GM23338 (cell line): ENCODE data around the gene GRM8. TPM values are rescaled to one million over a fixed set of nuclear protein-coding genes. Genes with fewer than 3 reads are reported as not detected.

ENCODE experiments used
- ATAC-seq: fragments of 200-7000 bp; cut with Tn5 transposase; 3 replicates; pipeline ENCODE4 v1.9.1; 2020
- DNase-seq: peaks from one replicate; pipeline ENCODE4 v3.0.0-alpha.2; 2015; ENCODE audit warnings: low spot score
- H2AFZ ChIP-seq: fragments of 200-600 bp; sonication (generic); 2 replicates; pipeline ENCODE4 v1.8.0; 2016; ENCODE audit warnings: antibody characterized with exemption, mild to moderate bottlenecking, moderate library complexity
- H3F3A ChIP-seq: fragments of 200-600 bp; sonication (generic); replicated peaks from 2 replicates; pipeline ENCODE4 v1.8.0; 2017; ENCODE audit warnings: antibody characterized with exemption, mixed run types, low read depth
- H3K27ac ChIP-seq: fragments of 200-600 bp; sonication (generic); 2 replicates; pipeline ENCODE4 v1.6.1; 2016; ENCODE audit warnings: low read depth
- H3K27me3 ChIP-seq: fragments of 200-600 bp; sonication (generic); 2 replicates; pipeline ENCODE4 v1.8.0; 2016; ENCODE audit warnings: mild to moderate bottlenecking, mixed run types, moderate library complexity; ENCODE audit not compliant: insufficient read depth
- H3K36me3 ChIP-seq: fragments of 200-600 bp; sonication (generic); 2 replicates; pipeline ENCODE4 v1.8.0; 2016; ENCODE audit warnings: mild to moderate bottlenecking; ENCODE audit not compliant: insufficient read depth
- H3K4me1 ChIP-seq: fragments of 200-600 bp; sonication (generic); 2 replicates; pipeline ENCODE4 v1.8.0; 2016; ENCODE audit warnings: mild to moderate bottlenecking, moderate library complexity; ENCODE audit not compliant: insufficient read depth
- H3K4me2 ChIP-seq: fragments of 200-600 bp; sonication (generic); 2 replicates; pipeline ENCODE4 v1.7.1; 2017; ENCODE audit warnings: mixed run types
- H3K4me3 ChIP-seq: fragments of 200-600 bp; sonication (generic); 2 replicates; pipeline ENCODE4 v1.6.1; 2016; ENCODE audit warnings: mixed run types
- H3K79me2 ChIP-seq: fragments of 200-600 bp; sonication (generic); replicated peaks from 2 replicates; pipeline ENCODE4 v1.8.0; 2017; ENCODE audit warnings: mild to moderate bottlenecking; ENCODE audit not compliant: insufficient read depth
- H3K9me2 ChIP-seq: fragments of 200-600 bp; sonication (generic); 2 replicates; pipeline ENCODE4 v1.8.0; 2017; ENCODE audit not compliant: insufficient read depth
- H4K20me1 ChIP-seq: fragments of 200-600 bp; sonication (generic); replicated peaks from 2 replicates; pipeline ENCODE4 v1.8.0; 2017; ENCODE audit warnings: mild to moderate bottlenecking; ENCODE audit not compliant: insufficient read depth
- H3K27ac Mint-ChIP-seq: 2 replicates; pipeline ENCODE4 v1.8.0; 2020; ENCODE audit warnings: inconsistent platforms, mild to moderate bottlenecking, moderate library complexity, mixed read lengths
- H3K27me3 Mint-ChIP-seq: 3 replicates; pipeline ENCODE4 v1.8.0; 2022; ENCODE audit warnings: low read depth, mild to moderate bottlenecking, moderate library complexity, mixed read lengths, inconsistent platforms; ENCODE audit not compliant: insufficient read depth, poor library complexity
- H3K36me3 Mint-ChIP-seq: 3 replicates; pipeline ENCODE4 v1.8.0; 2021; ENCODE audit warnings: low read depth, mild to moderate bottlenecking, inconsistent platforms, moderate library complexity, mixed read lengths
- H3K4me1 Mint-ChIP-seq: 3 replicates; pipeline ENCODE4 v1.8.0; 2020; ENCODE audit warnings: mild to moderate bottlenecking, inconsistent platforms, mixed read lengths
- H3K4me3 Mint-ChIP-seq: 3 replicates; pipeline ENCODE4 v1.8.0; 2021; ENCODE audit warnings: moderate library complexity, mild to moderate bottlenecking, inconsistent platforms, mixed read lengths
- H3K9me3 Mint-ChIP-seq: 3 replicates; pipeline ENCODE4 v1.8.0; 2020; ENCODE audit warnings: moderate library complexity, mild to moderate bottlenecking, inconsistent platforms, mixed read lengths
- CREB1 ChIP-seq: fragments of 250-450 bp; sonication (Bioruptor Pico); IDR thresholded peaks from 2 replicates; pipeline ENCODE4 v1.5.0; 2020; ENCODE audit warnings: low read depth, mild to moderate bottlenecking, moderate library complexity
- CTCF ChIP-seq, 2 experiments: fragments of 200-600 bp in 1 of 2; sonication (generic) in 1 of 2; conservative IDR thresholded peaks; 2 replicates each; pipeline versions ENCODE4 v1.5.1 to v1.6.1; 2016 to 2017; ENCODE audit warnings: antibody characterized with exemption in 2 of 2, low read depth in 2 of 2, mild to moderate bottlenecking in 2 of 2, moderate library complexity in 1 of 2
- JUNB ChIP-seq: IDR thresholded peaks from one replicate; pipeline ENCODE4 v1.6.1; 2016; ENCODE audit warnings: antibody characterized with exemption; ENCODE audit not compliant: unreplicated experiment
- REST ChIP-seq: IDR thresholded peaks from one replicate; pipeline ENCODE4 v1.6.1; 2018; ENCODE audit warnings: antibody characterized with exemption; ENCODE audit not compliant: unreplicated experiment
- STAT1 ChIP-seq: IDR thresholded peaks from one replicate; pipeline ENCODE4 v1.6.1; 2016; ENCODE audit warnings: antibody characterized with exemption; ENCODE audit not compliant: unreplicated experiment
- ZNF114 ChIP-seq: fragments of 250-450 bp; sonication (Bioruptor Pico); IDR thresholded peaks from 2 replicates; pipeline ENCODE4 v1.5.0; 2020; ENCODE audit warnings: mild to moderate bottlenecking, moderate library complexity
- ZNF331 ChIP-seq: fragments of 250-450 bp; sonication (Bioruptor Pico); IDR thresholded peaks from 2 replicates; pipeline ENCODE4 v1.5.0; 2020; ENCODE audit warnings: low read depth, mild to moderate bottlenecking, moderate library complexity
- polyA plus RNA-seq: library from polyadenylated mRNA; unstranded; fragments of >200 nt; fragmentation: Nextera tagmentation; extraction: Ambion mirVana; gene quantifications from 2 replicates; pipeline ENCODE4 v1.2.1, GENCODE V29; 2016
- total RNA-seq: library from RNA; depleted of rRNA; stranded (reverse); fragments of >200 nt; shearing (Covaris generic); gene quantifications from 2 replicates; pipeline ENCODE4 v1.2.3, GENCODE V29; 2014

GRM8 gene
- total and polyA plus RNA-seq, 2 experiments from 2014 or later: 1.9 to 6.6 TPM

GRCh38 chr7:127107601-127108007 lies 145.1 kb downstream of the GRM8 start:
- Histone ChIP-seq H3K36me3 (no peaks in the 10 kb centered on the region), H3K4me2 (no peak overlapping the region), H3K4me3 (no peak overlapping the region), H3K9me2 (peaks cover 2% of the 10 kb centered on the region; the same call in 1 of the 2 replicates), H4K20me1 (no peaks in the 10 kb centered on the region), H3K27me3 (no peaks in the 10 kb centered on the region), H3K4me1 (no peaks in the 10 kb centered on the region), H2AFZ (no peak overlapping the region), H3K79me2 (no peaks in the 10 kb centered on the region), H3K27ac (no peak overlapping the region), H3F3A (no peaks in the 10 kb centered on the region)
- ATAC-seq (peak; percentile 98), DNase-seq (peak; percentile 92)
- peaks cover 3% of the 10 kb centered on the region for H3K27me3 Mint-ChIP-seq
- H3K9me3 Mint-ChIP-seq: peaks cover 5% of the 10 kb centered on the region; the same call in 1 of the 3 replicates
- H3K4me3 Mint-ChIP-seq: no peak overlapping the region
- H3K27ac Mint-ChIP-seq: no peak overlapping the region
- H3K36me3 Mint-ChIP-seq: peaks cover 7% of the 10 kb centered on the region; the same call in 2 of the 3 replicates
- no peaks in the 10 kb centered on the region for H3K4me1 Mint-ChIP-seq
- TF ChIP-seq CTCF (conservative IDR thresholded peaks at IDR 0.05; ENCODE audit: low read depth in 2 of 2) (peak; percentile 40 to 75), STAT1 (no peak), JUNB (no peak), CREB1 (CRISPR knock-in tag) (no peak), ZNF114 (CRISPR knock-in tag) (no peak), REST (peak; percentile 96)

- H3K4me3 ChIP-seq: no peak overlapping the region
- Mint-ChIP-seq H3K36me3 (no peaks in the 10 kb centered on the region), H3K4me3 (no peak overlapping the region), H3K27me3 (no peaks in the 10 kb centered on the region), H3K4me1 (peaks cover 14% of the 10 kb centered on the region), H3K27ac (peak overlapping the region; percentile 46; the same call in 1 of the 2 replicates), H3K9me3 (no peaks in the 10 kb centered on the region)
- H3K4me1 ChIP-seq: peaks cover 3% of the 10 kb centered on the region
- no peak for ATAC-seq
- H3K9me2 ChIP-seq: peaks cover 5% of the 10 kb centered on the region; the same call in 1 of the 2 replicates
- no peaks in the 10 kb centered on the region for H3K27me3 ChIP-seq
- H3K79me2 ChIP-seq: no peaks in the 10 kb centered on the region
- no peak overlapping the region for H3K27ac ChIP-seq
- DNase-seq: no peak
- no peak overlapping the region for H2AFZ ChIP-seq
- H4K20me1 ChIP-seq: no peaks in the 10 kb centered on the region
- no peaks in the 10 kb centered on the region for H3F3A ChIP-seq
- H3K36me3 ChIP-seq: no peaks in the 10 kb centered on the region
- H3K4me2 ChIP-seq: no peak overlapping the region
- TF ChIP-seq ZNF331 (CRISPR knock-in tag): no peak
- no peak for TF ChIP-seq REST
- no peak for TF ChIP-seq CREB1 (CRISPR knock-in tag)
- no peak for TF ChIP-seq CTCF (conservative IDR thresholded peaks at IDR 0.05; ENCODE audit: low read depth in 2 of 2)
These were observed 159.4 kb downstream of the GRM8 start for GRCh38 chr7:127093340-127093739.
